Mucosa of stomach (tissue), 1 donor: ENCODE measurements around the gene CNOT1.

Experiments used
- H3K27me3 ChIP-seq: one replicate; pipeline ENCODE4 v1.7.0; 2013; ENCODE audit warnings: mild to moderate bottlenecking, low read length; ENCODE audit not compliant: control insufficient read depth, insufficient read depth
- H3K36me3 ChIP-seq: one replicate; pipeline ENCODE4 v1.7.0; 2013; ENCODE audit warnings: low read length; ENCODE audit not compliant: control insufficient read depth, insufficient read depth
- H3K4me1 ChIP-seq: one replicate; pipeline ENCODE4 v1.7.0; 2013; ENCODE audit warnings: mild to moderate bottlenecking, low read length; ENCODE audit not compliant: control insufficient read depth, insufficient read depth
- H3K4me3 ChIP-seq: one replicate; pipeline ENCODE4 v1.7.0; 2013; ENCODE audit warnings: low read length
- H3K9ac ChIP-seq: one replicate; pipeline ENCODE4 v1.7.0; 2013; ENCODE audit warnings: mild to moderate bottlenecking, low read length, moderate library complexity
- H3K9me3 ChIP-seq: one replicate; pipeline ENCODE4 v1.7.0; 2013; ENCODE audit warnings: mild to moderate bottlenecking, low read length, moderate library complexity; ENCODE audit not compliant: control insufficient read depth
- donor health status: Pancreatic carcinoma.

Gene CNOT1

GRCh38 chr16:58530179-58530578 lies 99.4 kb downstream of the CNOT1 start:
- Histone ChIP-seq H3K27me3 (no peaks in the 10 kb centered on the region), H3K4me3 (no peak overlapping the region), H3K36me3 (peaks cover 16% of the 10 kb centered on the region), H3K9ac (no peak overlapping the region), H3K4me1 (peaks cover 4% of the 10 kb centered on the region), H3K9me3 (no peaks in the 10 kb centered on the region)

- Histone ChIP-seq H3K36me3 (peaks cover 15% of the 10 kb centered on the region), H3K27me3 (no peaks in the 10 kb centered on the region), H3K9ac (no peak overlapping the region), H3K9me3 (no peaks in the 10 kb centered on the region), H3K4me3 (no peak overlapping the region), H3K4me1 (peaks cover 15% of the 10 kb centered on the region)
Observed at GRCh38 chr16:58519707-58520106, 109.9 kb downstream of the CNOT1 start.

DNA sequence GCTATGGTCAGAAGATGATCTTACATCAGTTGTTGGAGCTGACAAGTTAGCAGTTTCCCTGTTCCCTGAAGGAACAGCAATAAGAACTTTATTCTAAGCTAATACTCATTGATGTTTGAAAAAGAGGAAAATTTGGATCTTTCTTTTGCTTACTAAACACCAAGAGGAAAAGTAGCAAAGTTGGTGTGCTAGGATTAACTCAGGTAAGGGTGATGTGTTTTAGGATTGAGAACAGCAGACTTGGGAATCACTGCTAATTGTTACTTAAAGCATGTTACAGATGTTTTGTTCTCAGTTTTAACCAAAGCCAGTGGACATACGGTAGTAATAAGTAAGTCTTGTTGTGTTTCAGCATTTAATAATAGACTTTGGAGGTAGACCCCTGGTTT lies 110.7 kb downstream of the CNOT1 start:
- H3K36me3 ChIP-seq, result peaks cover 15% of the 10 kb centered on the region
- no peaks in the 10 kb centered on the region for H3K9me3 ChIP-seq
- no peaks in the 10 kb centered on the region for H3K27me3 ChIP-seq
- no peak overlapping the region for H3K4me3 ChIP-seq
- no peak overlapping the region for H3K9ac ChIP-seq
- peaks cover 19% of the 10 kb centered on the region for H3K4me1 ChIP-seq

DNA sequence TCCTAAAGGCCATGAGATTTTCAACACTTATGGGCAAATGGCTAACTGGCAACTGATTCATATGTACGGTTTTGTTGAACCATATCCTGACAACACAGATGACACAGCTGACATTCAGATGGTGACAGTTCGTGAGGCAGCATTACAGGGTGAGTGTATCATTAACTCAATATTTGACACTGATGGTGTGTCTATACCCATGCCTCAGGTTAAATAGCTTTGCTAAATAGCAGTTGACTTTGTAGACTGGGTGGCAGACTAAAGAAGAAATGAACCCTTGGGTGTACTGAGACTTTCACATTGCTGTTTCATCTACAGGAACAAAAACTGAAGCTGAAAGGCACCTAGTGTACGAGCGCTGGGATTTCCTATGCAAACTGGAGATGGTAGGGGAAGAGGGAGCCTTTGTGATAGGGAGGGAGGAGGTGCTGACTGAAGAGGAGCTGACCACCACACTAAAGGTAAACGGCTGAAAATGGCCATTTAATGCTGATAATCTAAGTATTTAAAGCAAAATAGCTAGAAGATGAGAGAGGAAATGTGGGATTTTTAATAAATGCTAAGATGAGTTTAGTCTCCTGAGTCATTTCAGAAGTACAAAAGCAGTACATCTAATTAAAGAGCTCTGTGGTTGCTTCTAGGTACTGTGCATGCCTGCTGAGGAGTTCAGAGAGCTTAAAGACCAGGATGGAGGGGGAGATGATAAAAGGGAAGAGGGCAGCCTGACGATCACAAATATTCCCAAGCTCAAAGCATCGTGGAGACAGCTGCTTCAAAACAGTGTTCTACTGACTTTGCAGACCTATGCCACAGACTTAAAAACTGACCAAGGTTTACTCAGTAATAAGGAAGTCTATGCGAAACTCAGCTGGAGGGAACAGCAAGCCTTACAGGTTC lies 111.3 kb downstream of the CNOT1 start:
- no peaks in the 10 kb centered on the region for H3K9me3 ChIP-seq
- peaks cover 15% of the 10 kb centered on the region for H3K36me3 ChIP-seq

DNA sequence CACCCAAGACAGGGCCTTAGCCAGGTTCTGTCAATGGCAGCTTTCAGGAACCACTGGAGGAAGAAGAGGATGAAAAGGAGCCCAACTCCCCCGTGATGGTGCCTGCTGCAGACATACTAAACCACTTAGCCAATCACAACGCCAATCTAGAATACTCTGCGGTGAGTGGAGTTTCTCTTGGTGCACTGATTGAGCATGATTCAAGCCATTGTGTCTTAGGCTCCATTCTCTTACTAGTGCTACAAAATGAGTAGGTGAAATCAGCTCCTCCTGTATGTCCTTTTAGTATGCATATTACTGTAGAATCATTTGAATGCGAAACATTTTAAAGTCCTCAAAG lies 112.9 kb downstream of the CNOT1 start:
- Histone ChIP-seq H3K36me3 (peaks cover 15% of the 10 kb centered on the region), H3K27me3 (no peaks in the 10 kb centered on the region), H3K9me3 (no peaks in the 10 kb centered on the region), H3K4me1 (peaks cover 19% of the 10 kb centered on the region), H3K9ac (no peak overlapping the region), H3K4me3 (no peak overlapping the region)

More for the DNA sequence above, 111.3 kb downstream of the CNOT1 start:
- no peak overlapping the region for H3K4me3 ChIP-seq
- H3K9ac ChIP-seq, result no peak overlapping the region
- H3K4me1 ChIP-seq, result peaks cover 19% of the 10 kb centered on the region
- no peaks in the 10 kb centered on the region for H3K27me3 ChIP-seq

GRCh38 chr16:58515871-58516767 lies 113.5 kb downstream of the CNOT1 start:
- H3K9ac ChIP-seq, result peak overlapping the region; percentile 40
- H3K4me3 ChIP-seq, result no peak overlapping the region
- no peaks in the 10 kb centered on the region for H3K9me3 ChIP-seq
- peaks cover 19% of the 10 kb centered on the region for H3K4me1 ChIP-seq
- no peaks in the 10 kb centered on the region for H3K27me3 ChIP-seq
- H3K36me3 ChIP-seq, result peaks cover 15% of the 10 kb centered on the region

- Histone ChIP-seq H3K36me3 (peaks cover 15% of the 10 kb centered on the region), H3K4me1 (peaks cover 19% of the 10 kb centered on the region), H3K27me3 (no peaks in the 10 kb centered on the region), H3K9ac (peak within 1 kb of the TSS; percentile 44), H3K9me3 (no peaks in the 10 kb centered on the region), H3K4me3 (no peak within 1 kb of the TSS)
Observed at GRCh38 chr16:58515125-58515870, 114.3 kb downstream of the CNOT1 start, which contains the start of gene SETD6. SETD6 (plus strand) TSS chr16:58515517; CDS start chr16:58515538, 21 bp downstream.

- Histone ChIP-seq H3K9me3 (no peaks in the 10 kb centered on the region), H3K4me3 (no peak overlapping the region), H3K36me3 (peaks cover 11% of the 10 kb centered on the region), H3K9ac (no peak overlapping the region), H3K27me3 (no peaks in the 10 kb centered on the region), H3K4me1 (peaks cover 19% of the 10 kb centered on the region)
Observed at GRCh38 chr16:58513874-58514273, 115.8 kb downstream of the CNOT1 start.

DNA sequence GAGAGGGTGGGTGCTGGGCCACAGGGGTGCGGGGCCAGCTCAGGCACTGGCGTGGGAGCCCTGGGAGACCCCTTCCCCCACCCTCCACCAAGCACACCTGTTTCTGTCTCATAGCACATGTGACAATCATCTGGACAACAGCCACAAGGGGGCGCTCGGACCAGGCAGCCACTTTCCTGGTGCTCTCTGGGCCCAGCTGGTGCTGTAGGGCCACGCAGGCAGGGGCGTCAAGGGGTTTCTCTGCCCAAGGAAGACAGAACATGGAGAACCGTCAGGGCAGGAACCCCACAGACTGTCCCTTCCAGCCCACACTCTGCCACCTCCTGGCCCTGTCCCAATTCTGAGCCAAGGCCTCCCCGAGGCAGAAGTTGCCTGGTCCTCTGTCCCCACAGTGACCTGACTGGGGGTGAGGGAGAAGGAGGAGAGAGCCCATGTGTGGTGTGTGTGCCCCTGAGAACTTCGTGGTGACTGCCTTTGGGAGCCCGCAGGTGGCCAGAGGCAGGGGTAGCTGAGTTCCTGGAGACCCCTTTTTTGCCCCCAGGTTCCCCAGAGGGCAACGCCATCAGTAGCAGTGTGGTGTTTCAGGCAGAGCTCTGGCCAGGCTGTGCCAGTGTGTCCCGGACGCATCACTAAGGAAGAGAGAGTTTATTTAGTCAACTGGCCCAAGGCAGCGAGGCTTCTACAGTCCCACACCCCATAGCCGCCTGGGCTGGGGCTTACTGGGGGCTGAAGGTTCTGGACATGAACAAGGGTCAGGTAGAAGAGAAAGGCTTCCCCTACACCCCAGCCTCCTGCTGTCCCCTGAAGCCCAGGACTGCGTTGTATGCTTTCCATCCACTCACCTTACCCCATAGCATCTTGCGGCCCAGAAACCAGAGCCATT lies 117.5 kb downstream of the CNOT1 start:
- H3K4me3 ChIP-seq, result no peak overlapping the region
- H3K9ac ChIP-seq, result no peak overlapping the region
- H3K9me3 ChIP-seq, result no peaks in the 10 kb centered on the region
- H3K36me3 ChIP-seq, result no peaks in the 10 kb centered on the region
- H3K4me1 ChIP-seq, result peaks cover 19% of the 10 kb centered on the region
- H3K27me3 ChIP-seq, result no peaks in the 10 kb centered on the region

DNA sequence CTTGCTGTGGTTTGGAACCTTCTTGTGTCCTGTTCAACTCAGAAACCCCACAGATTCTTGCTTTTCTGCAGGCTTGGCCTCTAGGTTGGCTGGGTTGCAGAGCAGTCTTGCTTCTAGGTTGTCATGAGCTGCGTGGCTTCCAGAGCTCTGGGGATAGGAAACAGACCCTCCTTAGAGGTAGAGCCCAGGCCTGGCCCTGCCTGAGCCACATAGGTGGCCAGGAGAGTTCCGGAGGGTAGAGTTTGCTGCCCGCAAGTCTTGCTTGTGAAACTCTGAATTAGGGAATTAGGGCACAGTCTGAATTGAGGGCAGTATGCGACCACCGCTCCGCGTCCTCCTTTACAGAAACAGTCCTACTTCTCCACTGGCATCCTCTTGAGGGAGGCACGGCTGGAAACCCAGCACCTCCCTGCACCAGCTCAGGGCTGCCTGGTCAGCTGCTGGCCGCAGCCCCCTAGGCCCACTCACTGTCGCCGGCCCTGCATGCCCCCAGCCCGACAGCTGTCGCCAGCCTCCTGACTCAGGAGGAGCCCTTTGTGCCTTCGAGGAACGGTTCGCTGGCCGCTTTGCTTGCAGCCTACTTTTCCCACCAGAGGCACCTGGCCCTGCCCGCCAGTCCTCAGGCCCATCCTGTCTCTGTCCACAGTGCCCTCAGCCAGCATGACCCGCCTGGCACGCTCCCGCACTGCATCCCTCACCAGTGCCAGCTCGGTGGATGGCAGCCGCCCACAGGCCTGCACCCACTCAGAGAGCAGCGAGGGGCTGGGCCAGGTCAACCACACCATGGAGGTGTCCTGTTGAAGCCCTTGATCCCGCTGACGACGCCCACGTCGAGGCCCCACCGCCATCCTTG lies 118.6 kb downstream of the CNOT1 start:
- H3K9me3 ChIP-seq, result no peaks in the 10 kb centered on the region
- peaks cover 10% of the 10 kb centered on the region for H3K4me1 ChIP-seq
- H3K4me3 ChIP-seq, result no peak overlapping the region
- no peaks in the 10 kb centered on the region for H3K36me3 ChIP-seq
- no peaks in the 10 kb centered on the region for H3K27me3 ChIP-seq
- no peak overlapping the region for H3K9ac ChIP-seq
